H1 (cell line): ENCODE data around the gene NME9. TPM values are rescaled to one million over a fixed set of nuclear protein-coding genes. Genes with fewer than 3 reads are reported as not detected.

Experiments used
- CTCF ChIA-PET: fragments of 300-600 bp; sonication (Branson Sonifier 250); formaldehyde crosslinking; loops from one replicate; lab custom pipeline; 2021; ENCODE audit not compliant: partially characterized antibody; lab: Charles Lee
- POLR2A ChIA-PET: fragments of 300-600 bp; sonication (Branson Sonifier 250); formaldehyde crosslinking; loops from one replicate; lab custom pipeline; 2021; ENCODE audit warnings: inconsistent platforms; ENCODE audit not compliant: partially characterized antibody; lab: Charles Lee
- DNase-seq, 2 experiments: peaks; one replicate each; pipeline versions ENCODE4 v3.0.0 to v3.0.0-alpha.2; 2010 to 2022; ENCODE audit warnings: low spot score in 2 of 2, low read depth in 1 of 2, mixed read lengths in 1 of 2
- FAIRE-seq: peaks from 2 replicates; lab custom pipeline; 2011; peaks lifted over from hg19 to GRCh38; lab: Jason Lieb, UNC
- H2AFZ ChIP-seq: 2 replicates; pipeline ENCODE4 v1.8.1; 2012; ENCODE audit warnings: low read length, inconsistent platforms
- H2AK5ac ChIP-seq: 2 replicates; pipeline ENCODE4 v1.6.1; 2013; ENCODE audit warnings: low read depth, low read length
- H2BK120ac ChIP-seq: replicated peaks from 2 replicates; pipeline ENCODE3; 2013; ENCODE audit warnings: low read depth, low read length, inconsistent platforms
- H2BK12ac ChIP-seq: 2 replicates; pipeline ENCODE4 v1.6.1; 2013; ENCODE audit warnings: low read depth, low read length
- H2BK15ac ChIP-seq: 2 replicates; pipeline ENCODE4 v1.6.1; 2013; ENCODE audit warnings: low read length
- H2BK20ac ChIP-seq: 2 replicates; pipeline ENCODE4 v1.6.1; 2013; ENCODE audit warnings: low read length
- H2BK5ac ChIP-seq: 2 replicates; pipeline ENCODE4 v1.6.1; 2013; ENCODE audit warnings: low read depth, low read length
- H3K14ac ChIP-seq: 2 replicates; pipeline ENCODE4 v1.6.1; 2013; ENCODE audit warnings: inconsistent platforms; ENCODE audit not compliant: insufficient read length
- H3K18ac ChIP-seq: 2 replicates; pipeline ENCODE4 v1.6.1; 2013; ENCODE audit warnings: low read length; ENCODE audit errors: extremely low read depth
- H3K23ac ChIP-seq: 2 replicates; pipeline ENCODE4 v1.6.1; 2013; ENCODE audit warnings: inconsistent platforms; ENCODE audit not compliant: insufficient read length
- H3K23me2 ChIP-seq: 2 replicates; pipeline ENCODE4 v1.6.1; 2013; ENCODE audit warnings: low read depth, low read length
- H3K27ac ChIP-seq: 2 replicates; pipeline ENCODE4 v1.6.1; 2011; ENCODE audit warnings: low read depth, low read length, inconsistent platforms
- H3K27me3 ChIP-seq, 4 experiments: replicated peaks in 1 of 4; 1 replicate in 1 of 4; 2 replicates in 3 of 4; pipeline versions ENCODE4 v1.6.1 to v1.8.1; 2011 to 2013; ENCODE audit warnings: low read length in 3 of 4, mild to moderate bottlenecking in 3 of 4, inconsistent platforms in 2 of 4, mixed read lengths in 2 of 4, moderate library complexity in 1 of 4; ENCODE audit not compliant: control insufficient read depth in 3 of 4, insufficient read depth in 3 of 4; ENCODE audit errors: extremely low read depth in 1 of 4
- H3K36me3 ChIP-seq, 4 experiments: 2 replicates each; pipeline versions ENCODE4 v1.6.1 to v1.8.1; 2011 to 2013; ENCODE audit warnings: mild to moderate bottlenecking in 4 of 4, low read length in 3 of 4, moderate library complexity in 2 of 4, control low read depth in 1 of 4, inconsistent platforms in 1 of 4; ENCODE audit not compliant: insufficient read depth in 4 of 4, control insufficient read depth in 2 of 4
- H3K4ac ChIP-seq: replicated peaks from 2 replicates; pipeline ENCODE3; 2013; ENCODE audit warnings: low read length, low read depth, mixed read lengths, inconsistent platforms; ENCODE audit not compliant: insufficient read length
- H3K4me1 ChIP-seq, 4 experiments: replicated peaks in 1 of 4; 1 replicate in 1 of 4; 2 replicates in 3 of 4; pipeline versions ENCODE4 v1.6.1 to v1.8.1; 2011 to 2013; ENCODE audit warnings: low read length in 3 of 4, inconsistent platforms in 2 of 4, mixed read lengths in 1 of 4; ENCODE audit not compliant: insufficient read depth in 4 of 4, control insufficient read depth in 3 of 4
- H3K4me2 ChIP-seq, 2 experiments: 2 replicates each; pipeline versions ENCODE4 v1.6.1 to v1.8.1; 2011 to 2013; ENCODE audit warnings: low read depth in 2 of 2, low read length in 2 of 2, control low read depth in 1 of 2, inconsistent platforms in 1 of 2, mild to moderate bottlenecking in 1 of 2; ENCODE audit not compliant: insufficient read depth in 1 of 2
- H3K4me3 ChIP-seq, 4 experiments: fragments of 200-600, 300-600 bp in 1 of 4; sonication (generic), shearing (Covaris generic), sonication (Bioruptor Twin) in 1 of 4; 2 replicates each; pipeline versions ENCODE4 v1.5.1 to v1.8.1; 2011 to 2016; ENCODE audit warnings: low read length in 4 of 4, low read depth in 3 of 4, control low read depth in 2 of 4, inconsistent platforms in 2 of 4, mild to moderate bottlenecking in 2 of 4, mixed read lengths in 1 of 4, moderate library complexity in 1 of 4; ENCODE audit not compliant: insufficient read depth in 2 of 4; ENCODE audit errors: extremely low read depth in 1 of 4
- H3K56ac ChIP-seq: replicated peaks from 2 replicates; pipeline ENCODE3; 2013; ENCODE audit warnings: low read depth, mild to moderate bottlenecking, mixed read lengths, low read length, inconsistent platforms; ENCODE audit not compliant: insufficient read length
- H3K79me1 ChIP-seq: 2 replicates; pipeline ENCODE4 v1.6.1; 2013; ENCODE audit warnings: low read depth, low read length, control low read depth
- H3K79me2 ChIP-seq, 2 experiments: 2 replicates each; pipeline versions ENCODE4 v1.6.1 to v1.8.1; 2012 to 2013; ENCODE audit warnings: low read length in 2 of 2, mild to moderate bottlenecking in 2 of 2, inconsistent platforms in 1 of 2; ENCODE audit not compliant: insufficient read depth in 2 of 2, control insufficient read depth in 1 of 2
- H3K9ac ChIP-seq, 4 experiments: replicated peaks in 1 of 4; 1 replicate in 1 of 4; 2 replicates in 3 of 4; pipeline versions ENCODE4 v1.6.1 to v1.8.1; 2011 to 2013; ENCODE audit warnings: low read depth in 3 of 4, low read length in 3 of 4, control low read depth in 2 of 4, mild to moderate bottlenecking in 2 of 4, moderate library complexity in 2 of 4, inconsistent platforms in 1 of 4; ENCODE audit errors: extremely low read depth in 1 of 4
- H3K9me3 ChIP-seq, 2 experiments: 2 replicates each; pipeline versions ENCODE4 v1.6.1 to v1.8.1; 2012 to 2013; ENCODE audit warnings: mild to moderate bottlenecking in 2 of 2, moderate library complexity in 2 of 2, control low read depth in 1 of 2, inconsistent platforms in 1 of 2, low read depth in 1 of 2, low read length in 1 of 2, mixed read lengths in 1 of 2; ENCODE audit not compliant: insufficient read depth in 2 of 2
- H4K20me1 ChIP-seq, 2 experiments: replicated peaks in 1 of 2; 2 replicates each; pipeline versions ENCODE3 to v1.8.1; 2011 to 2013; ENCODE audit warnings: inconsistent platforms in 2 of 2, low read length in 2 of 2, mild to moderate bottlenecking in 1 of 2; ENCODE audit not compliant: insufficient read depth in 2 of 2, control insufficient read depth in 1 of 2
- H4K5ac ChIP-seq: 2 replicates; pipeline ENCODE4 v1.6.1; 2013; ENCODE audit warnings: low read length, low read depth, mixed read lengths, inconsistent platforms; ENCODE audit not compliant: insufficient read length
- H4K8ac ChIP-seq: 2 replicates; pipeline ENCODE4 v1.8.0; 2013; ENCODE audit warnings: mild to moderate bottlenecking, moderate library complexity, low read length, inconsistent platforms; ENCODE audit not compliant: insufficient read depth; ENCODE audit errors: extremely low read depth
- H4K91ac ChIP-seq: replicated peaks from 2 replicates; pipeline ENCODE3; 2013; ENCODE audit warnings: low read length, mixed read lengths, inconsistent platforms; ENCODE audit not compliant: insufficient read length
- BCL11A ChIP-seq, 2 experiments: IDR thresholded peaks; one replicate each; pipeline ENCODE4 v1.6.1; 2011; ENCODE audit warnings: low read depth in 2 of 2, low read length in 2 of 2, mild to moderate bottlenecking in 2 of 2
- CREB1 ChIP-seq: IDR thresholded peaks from 2 replicates; pipeline ENCODE4 v1.6.1; 2012; ENCODE audit warnings: inconsistent platforms
- EGR1 ChIP-seq: IDR thresholded peaks from 2 replicates; pipeline ENCODE4 v1.6.1; 2011; ENCODE audit warnings: low read depth, low read length, borderline replicate concordance
- GABPA ChIP-seq: IDR thresholded peaks from 2 replicates; pipeline ENCODE4 v1.6.1; 2011; ENCODE audit warnings: mild to moderate bottlenecking, low read length, moderate library complexity, borderline replicate concordance; ENCODE audit not compliant: insufficient read depth
- GTF2F1 ChIP-seq: IDR thresholded peaks from 2 replicates; pipeline ENCODE4 v1.6.1; 2012; ENCODE audit warnings: low read depth, low read length, improper control_type of control experiment, borderline replicate concordance
- HDAC2 ChIP-seq, 2 experiments: fragments of 300-600 bp in 1 of 2; sonication (generic) in 1 of 2; IDR thresholded peaks; 2 replicates each; pipeline ENCODE4 v1.6.1; 2011 to 2012; ENCODE audit warnings: low read depth in 2 of 2, low read length in 2 of 2, mild to moderate bottlenecking in 2 of 2, moderate library complexity in 2 of 2, borderline replicate concordance in 1 of 2, inconsistent platforms in 1 of 2
- HDAC6 ChIP-seq: IDR thresholded peaks from one replicate; pipeline ENCODE4 v1.7.1; 2012; ENCODE audit warnings: low read depth, mild to moderate bottlenecking, inconsistent platforms, low read length, moderate library complexity
- MAFK ChIP-seq: IDR thresholded peaks from 2 replicates; pipeline ENCODE4 v1.6.1; 2012; ENCODE audit warnings: low read depth, mild to moderate bottlenecking, improper control_type of control experiment, low read length
- POLR2AphosphoS5 ChIP-seq: IDR thresholded peaks from 2 replicates; pipeline ENCODE4 v1.6.1; 2011; ENCODE audit warnings: low read depth, low read length
- SAP30 ChIP-seq: fragments of 300-600 bp; sonication (generic); IDR thresholded peaks from 2 replicates; pipeline ENCODE4 v1.7.1; 2012; ENCODE audit warnings: low read length, moderate library complexity, mild to moderate bottlenecking, inconsistent platforms; ENCODE audit not compliant: insufficient read depth, insufficient replicate concordance
- SIX5 ChIP-seq: IDR thresholded peaks from 2 replicates; pipeline ENCODE4 v1.6.1; 2011; ENCODE audit warnings: mild to moderate bottlenecking, low read depth, low read length
- WGBS, 2 experiments: shearing (Covaris generic) in 1 of 2; methylation state at CpG; one replicate each; pipeline versions ENCODE4 v1.1.6 to v1.1.7; 2013 to 2015; ENCODE audit warnings: low lambda C conversion rate in 2 of 2, mixed read lengths in 2 of 2, inconsistent platforms in 1 of 2, low coverage in 1 of 2, missing lambda C conversion rate in 1 of 2; ENCODE audit not compliant: insufficient replicate concordance in 2 of 2, insufficient coverage in 1 of 2, insufficient read length in 1 of 2; ENCODE audit errors: extremely low coverage in 1 of 2, missing lambda C conversion rate in 1 of 2; 5-methylcytosine and 5-hydroxymethylcytosine counted together
- polyA plus RNA-seq, 7 experiments: library from polyadenylated mRNA; depleted of rRNA in 3 of 7; stranded (reverse) in 5 of 7; unstranded in 2 of 7; fragments of >200 nt in 5 of 7; fragments of 200-250 nt in 2 of 7; gene quantifications; 1 replicate in 5 of 7; 2 replicates in 1 of 7; 4 replicates in 1 of 7; pipeline versions ENCODE4 v1.2.1 to v1.2.3, GENCODE V29; 2011 to 2013; ENCODE audit warnings: missing spikeins in 2 of 7, mixed read lengths in 2 of 7
- total RNA-seq: library from RNA; stranded (reverse); fragmentation: NEBNext Ultra II Directional; extraction: Animal tissue kit (Norgen Biotek cat#: 25700); gene quantifications from 2 replicates; pipeline ENCODE4 v1.2.1, GENCODE V29; 2021
- TF ChIP-seq, protein P1 (sequence below), 3 experiments: IDR thresholded peaks; 1 replicate in 2 of 3; 2 replicates in 1 of 3; pipeline versions ENCODE4 v1.5.1 to v1.6.1; 2011; ENCODE audit warnings: low read length in 3 of 3, mild to moderate bottlenecking in 3 of 3, inconsistent platforms in 2 of 3, low read depth in 1 of 3, moderate library complexity in 1 of 3; ENCODE audit not compliant: insufficient read depth in 1 of 3; ENCODE audit errors: control extremely low read depth in 1 of 3

The NME9 gene
- total and polyA plus RNA-seq, 2 of the 8 experiments (the other 6 are each of a cell fraction or from before 2014, with no cell fraction given): 0.11 TPM; not detected in 1

DNA sequence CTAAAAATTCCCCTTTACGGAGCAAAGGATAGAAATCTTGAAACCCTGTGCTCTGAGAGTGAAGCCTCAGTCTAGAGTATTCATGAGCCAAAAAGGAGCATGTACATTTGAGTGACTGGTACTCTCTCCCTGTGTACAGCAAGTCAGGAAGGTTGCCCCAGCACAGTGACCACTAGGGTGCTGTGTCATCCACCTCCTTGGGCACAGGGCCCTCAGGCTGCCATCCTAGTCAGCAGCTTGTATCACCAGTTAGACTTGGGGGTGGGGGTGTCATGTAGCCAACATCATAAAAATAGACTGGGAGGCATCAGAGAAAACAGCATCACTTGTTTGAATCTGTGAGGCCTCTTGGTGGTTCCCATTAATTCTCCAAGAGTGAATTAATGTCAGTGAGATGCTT, 12.0 kb downstream of the NME9 start:
- Histone ChIP-seq H3K27ac (no peak overlapping the region), H3K79me2 (no peaks in the 10 kb centered on the region), H2BK5ac (no peak overlapping the region), H4K5ac (no peak overlapping the region), H3K18ac (no peak overlapping the region), H3K23ac (no peak overlapping the region), H3K14ac (no peak overlapping the region), H3K27me3 (no peaks in the 10 kb centered on the region), H3K23me2 (no peaks in the 10 kb centered on the region; the same call in 1 of the 2 replicates), H3K9ac (no peak overlapping the region), H3K4me3 (no peak overlapping the region), H2BK15ac (no peak overlapping the region), H3K9me3 (no peaks in the 10 kb centered on the region), H4K8ac (no peak overlapping the region), H2AFZ (no peak overlapping the region), H3K4me1 (no peaks in the 10 kb centered on the region; a peak in 1 of 7 replicates), H2BK120ac (no peak overlapping the region), H3K79me1 (no peaks in the 10 kb centered on the region), H3K36me3 (no peaks in the 10 kb centered on the region), H4K91ac (no peak overlapping the region), H3K56ac (no peak overlapping the region), H2BK20ac (no peak overlapping the region), H2AK5ac (no peak overlapping the region), H2BK12ac (no peak overlapping the region), H4K20me1 (no peaks in the 10 kb centered on the region), H3K4me2 (no peak overlapping the region), H3K4ac (no peak overlapping the region)
- POLR2A ChIA-PET: no interaction called here
- 81% methylated on average over 1 of the region's 1 CpG; no CpG with 5 or more reads in 1 of the 2 experiments for WGBS, 2 experiments
- FAIRE-seq (no peak), DNase-seq (no peak)
- CTCF ChIA-PET: interaction anchor here (0.8 to 1.5 kb wide), 4 partner anchors 10 to 41 kb away, joined by 3 to 6 read pairs (median 5); no protein-coding TSS in a partner anchor
- TF ChIP-seq SAP30 (no peak), GABPA (no peak), SIX5 (no peak), HDAC2 (IDR thresholded peaks at IDR 0.05; ENCODE audit: borderline replicate concordance in 1 of 2, low read depth in 2 of 2, low read length in 2 of 2) (no peak), BCL11A (IDR thresholded peaks at IDR 0.05; ENCODE audit: low read depth in 2 of 2, low read length in 2 of 2) (no peak), GTF2F1 (no peak), EGR1 (no peak), CREB1 (no peak), POLR2AphosphoS5 (no peak), MAFK (no peak), HDAC6 (no peak)
- TF ChIP-seq, protein P1, sequence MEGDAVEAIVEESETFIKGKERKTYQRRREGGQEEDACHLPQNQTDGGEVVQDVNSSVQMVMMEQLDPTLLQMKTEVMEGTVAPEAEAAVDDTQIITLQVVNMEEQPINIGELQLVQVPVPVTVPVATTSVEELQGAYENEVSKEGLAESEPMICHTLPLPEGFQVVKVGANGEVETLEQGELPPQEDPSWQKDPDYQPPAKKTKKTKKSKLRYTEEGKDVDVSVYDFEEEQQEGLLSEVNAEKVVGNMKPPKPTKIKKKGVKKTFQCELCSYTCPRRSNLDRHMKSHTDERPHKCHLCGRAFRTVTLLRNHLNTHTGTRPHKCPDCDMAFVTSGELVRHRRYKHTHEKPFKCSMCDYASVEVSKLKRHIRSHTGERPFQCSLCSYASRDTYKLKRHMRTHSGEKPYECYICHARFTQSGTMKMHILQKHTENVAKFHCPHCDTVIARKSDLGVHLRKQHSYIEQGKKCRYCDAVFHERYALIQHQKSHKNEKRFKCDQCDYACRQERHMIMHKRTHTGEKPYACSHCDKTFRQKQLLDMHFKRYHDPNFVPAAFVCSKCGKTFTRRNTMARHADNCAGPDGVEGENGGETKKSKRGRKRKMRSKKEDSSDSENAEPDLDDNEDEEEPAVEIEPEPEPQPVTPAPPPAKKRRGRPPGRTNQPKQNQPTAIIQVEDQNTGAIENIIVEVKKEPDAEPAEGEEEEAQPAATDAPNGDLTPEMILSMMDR (IDR thresholded peaks at IDR 0.05; ENCODE audit: control extremely low read depth in 1 of 3, insufficient read depth in 1 of 3, low read depth in 1 of 3, low read length in 3 of 3): no peak
